ENCODE data around the gene NAA15. TPM values are rescaled to one million over a fixed set of nuclear protein-coding genes. Genes with fewer than 3 reads are reported as not detected.

The NAA15 gene
- total and polyA plus RNA-seq, 2 of the 8 experiments (the other 6 are each of a cell fraction or from before 2014, with no cell fraction given) = 9.7 to 124 TPM

- TF ChIP-seq CHD7 (IDR thresholded peaks at IDR 0.05; ENCODE audit: insufficient replicate concordance, low read length) = no peak
- TF ChIP-seq TEAD4 (IDR thresholded peaks at IDR 0.05; ENCODE audit: low read depth, low read length) = no peak
- no peak for TF ChIP-seq CREB1 (IDR thresholded peaks at IDR 0.05)
- no peak for TF ChIP-seq RFX5 (IDR thresholded peaks at IDR 0.05; ENCODE audit: borderline replicate concordance, low read depth, low read length)
- TF ChIP-seq RXRA (IDR thresholded peaks at IDR 0.05; ENCODE audit: insufficient read depth, low read depth, low read length) = no peak
- TF ChIP-seq SP1 (IDR thresholded peaks at IDR 0.05; ENCODE audit: low read depth, low read length) = no peak
- TF ChIP-seq SIX5 (IDR thresholded peaks at IDR 0.05; ENCODE audit: low read depth, low read length) = no peak
- TF ChIP-seq CHD2 (IDR thresholded peaks at IDR 0.05; ENCODE audit: low read length) = no peak
- no peak for TF ChIP-seq TCF12 (IDR thresholded peaks at IDR 0.05; ENCODE audit: low read depth, low read length)
- TF ChIP-seq SIRT6 (IDR thresholded peaks at IDR 0.05; ENCODE audit: low read length) = no peak
- no peak for TF ChIP-seq NANOG (IDR thresholded peaks at IDR 0.05; ENCODE audit: insufficient read depth, low read depth, low read length, poor library complexity, severe bottlenecking)
- no peak for TF ChIP-seq EP300 (IDR thresholded peaks at IDR 0.05; ENCODE audit: borderline replicate concordance in 1 of 2, low read depth in 2 of 2, low read length in 2 of 2)
- TF ChIP-seq FOSL1 (IDR thresholded peaks at IDR 0.05; ENCODE audit: insufficient read depth, low read depth, low read length) = no peak
Measured at GRCh38 chr4:139275281-139275735, 26.0 kb upstream of the NAA15 start (continued).

Measured in H1 (cell line).